ENCODE results near the gene SPDEF.

GRCh38 chr6:34523441-34524206 lies 32.5 kb downstream of the SPDEF start:
- TF ChIP-seq POLR2A (IDR thresholded peaks at IDR 0.05) = no peak
- TF ChIP-seq, protein P1, sequence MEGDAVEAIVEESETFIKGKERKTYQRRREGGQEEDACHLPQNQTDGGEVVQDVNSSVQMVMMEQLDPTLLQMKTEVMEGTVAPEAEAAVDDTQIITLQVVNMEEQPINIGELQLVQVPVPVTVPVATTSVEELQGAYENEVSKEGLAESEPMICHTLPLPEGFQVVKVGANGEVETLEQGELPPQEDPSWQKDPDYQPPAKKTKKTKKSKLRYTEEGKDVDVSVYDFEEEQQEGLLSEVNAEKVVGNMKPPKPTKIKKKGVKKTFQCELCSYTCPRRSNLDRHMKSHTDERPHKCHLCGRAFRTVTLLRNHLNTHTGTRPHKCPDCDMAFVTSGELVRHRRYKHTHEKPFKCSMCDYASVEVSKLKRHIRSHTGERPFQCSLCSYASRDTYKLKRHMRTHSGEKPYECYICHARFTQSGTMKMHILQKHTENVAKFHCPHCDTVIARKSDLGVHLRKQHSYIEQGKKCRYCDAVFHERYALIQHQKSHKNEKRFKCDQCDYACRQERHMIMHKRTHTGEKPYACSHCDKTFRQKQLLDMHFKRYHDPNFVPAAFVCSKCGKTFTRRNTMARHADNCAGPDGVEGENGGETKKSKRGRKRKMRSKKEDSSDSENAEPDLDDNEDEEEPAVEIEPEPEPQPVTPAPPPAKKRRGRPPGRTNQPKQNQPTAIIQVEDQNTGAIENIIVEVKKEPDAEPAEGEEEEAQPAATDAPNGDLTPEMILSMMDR (IDR thresholded peaks at IDR 0.05) = no peak
- TF ChIP-seq EP300 (IDR thresholded peaks at IDR 0.05) = no peak
- no peak for TF ChIP-seq POLR2AphosphoS5 (IDR thresholded peaks at IDR 0.05)

Data from suprapubic skin (tissue), 4 donors.